Mucosa of rectum (tissue), 2 donors: ENCODE results near the gene LPCAT2.

Experiments used
- H3K27ac ChIP-seq, 2 donors: one replicate each; pipeline ENCODE4 v1.7.0; 2013; ENCODE audit warnings: inconsistent platforms in 2 of 2, low read depth in 2 of 2, low read length in 2 of 2
- H3K27me3 ChIP-seq, 2 donors: one replicate each; pipeline ENCODE4 v1.7.0; 2013; ENCODE audit warnings: low read length in 2 of 2; ENCODE audit not compliant: control insufficient read depth in 2 of 2, insufficient read depth in 2 of 2
- H3K36me3 ChIP-seq, 2 donors: one replicate each; pipeline ENCODE4 v1.7.0; 2013; ENCODE audit warnings: low read length in 2 of 2; ENCODE audit not compliant: control insufficient read depth in 2 of 2, insufficient read depth in 2 of 2
- H3K4me1 ChIP-seq, 2 donors: one replicate each; pipeline ENCODE4 v1.7.0; 2013; ENCODE audit warnings: low read length in 2 of 2, mild to moderate bottlenecking in 1 of 2; ENCODE audit not compliant: control insufficient read depth in 2 of 2, insufficient read depth in 2 of 2
- H3K4me3 ChIP-seq, 2 donors: one replicate each; pipeline ENCODE4 v1.7.0; 2013; ENCODE audit warnings: low read length in 2 of 2
- H3K9ac ChIP-seq, 2 donors: one replicate each; pipeline ENCODE4 v1.7.0; 2013; ENCODE audit warnings: low read length in 2 of 2, low read depth in 1 of 2, mild to moderate bottlenecking in 1 of 2
- H3K9me3 ChIP-seq, 2 donors: one replicate each; pipeline ENCODE4 v1.7.0; 2013; ENCODE audit warnings: low read length in 2 of 2; ENCODE audit not compliant: control insufficient read depth in 2 of 2
- donor health status: healthy.
- donor health status: Normal muscosa, but diverticular disease.

Gene LPCAT2

DNA sequence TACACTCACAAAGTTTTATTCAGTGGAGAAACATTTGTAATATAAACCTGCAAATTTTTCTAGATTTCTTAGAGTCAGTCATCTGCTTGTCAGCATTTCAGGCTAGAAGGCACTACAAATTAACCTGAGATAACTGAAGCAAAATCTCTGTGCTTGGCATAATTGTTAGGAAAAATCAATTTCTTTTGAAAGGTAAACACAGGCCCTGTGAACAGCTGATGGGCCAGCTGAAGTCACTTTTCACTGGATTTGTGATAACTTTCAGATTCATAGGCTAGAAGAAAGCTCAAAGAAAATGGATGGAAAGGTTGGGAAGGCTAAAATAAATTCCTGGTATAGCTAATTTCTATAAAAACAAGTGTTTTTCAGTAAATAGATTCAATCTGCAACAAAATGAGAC is 112.9 kb downstream of the LPCAT2 start:
- no peaks in the 10 kb centered on the region for H3K9me3 ChIP-seq
- H3K4me1 ChIP-seq: no peaks in the 10 kb centered on the region
- H3K4me3 ChIP-seq: no peak overlapping the region
- H3K36me3 ChIP-seq: no peaks in the 10 kb centered on the region
- no peak overlapping the region for H3K9ac ChIP-seq
- no peaks in the 10 kb centered on the region for H3K27me3 ChIP-seq
- no peak overlapping the region for H3K27ac ChIP-seq

DNA sequence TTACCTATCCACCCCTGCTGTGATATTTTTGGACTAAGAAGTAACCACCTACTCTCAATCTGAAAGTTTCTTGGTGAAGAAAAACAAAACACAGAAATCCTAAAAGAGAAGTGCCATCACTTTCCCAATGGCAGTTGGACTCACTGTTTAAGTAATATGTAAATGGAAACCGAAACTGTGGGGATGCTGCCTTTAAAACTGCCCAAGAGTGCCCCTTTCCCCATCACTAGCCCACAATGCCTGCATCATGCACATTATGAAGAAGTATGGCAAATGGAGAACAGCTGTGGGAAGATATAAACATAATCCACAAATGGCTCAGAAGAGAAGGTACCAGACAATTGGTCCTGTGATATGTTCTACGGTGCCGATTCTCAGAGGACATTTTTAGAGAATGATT is 113.4 kb downstream of the LPCAT2 start:
- Histone ChIP-seq H3K9me3 (no peaks in the 10 kb centered on the region), H3K36me3 (no peaks in the 10 kb centered on the region), H3K27me3 (no peaks in the 10 kb centered on the region), H3K27ac (no peak overlapping the region), H3K4me3 (no peak overlapping the region), H3K9ac (no peak overlapping the region), H3K4me1 (no peaks in the 10 kb centered on the region)

DNA sequence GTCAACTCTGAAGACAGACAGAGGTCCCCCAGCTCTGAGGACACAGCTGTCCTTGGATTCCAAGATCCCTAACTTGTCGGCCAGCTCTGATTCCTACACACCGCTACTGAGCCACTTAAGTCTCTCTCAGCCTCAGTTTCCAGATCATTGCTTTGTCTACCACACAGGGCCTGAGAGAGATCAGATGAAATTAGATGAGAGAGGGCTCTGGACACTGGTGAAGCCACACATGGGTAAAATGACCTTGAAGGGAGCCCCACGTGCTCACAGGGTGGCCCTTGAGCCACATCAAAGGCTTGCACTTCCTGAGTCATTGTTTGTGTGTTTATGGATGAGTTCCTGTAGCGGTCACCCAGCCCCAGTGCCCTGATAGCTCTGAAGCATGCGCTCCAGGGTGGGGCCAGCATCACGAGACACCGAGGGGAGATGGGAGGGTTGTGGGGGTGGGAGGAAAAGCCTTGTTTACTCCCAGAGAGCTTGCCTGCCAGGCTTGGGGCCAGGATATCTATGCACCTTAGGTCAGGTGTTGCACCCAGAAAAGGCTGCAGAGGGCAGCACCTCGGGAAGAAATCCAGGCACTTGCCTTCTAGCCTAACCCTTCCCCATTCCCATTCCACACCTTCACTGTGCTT is 114.2 kb downstream of the LPCAT2 start:
- H3K9ac ChIP-seq: no peak overlapping the region
- H3K27ac ChIP-seq: no peak overlapping the region
- no peaks in the 10 kb centered on the region for H3K27me3 ChIP-seq

DNA sequence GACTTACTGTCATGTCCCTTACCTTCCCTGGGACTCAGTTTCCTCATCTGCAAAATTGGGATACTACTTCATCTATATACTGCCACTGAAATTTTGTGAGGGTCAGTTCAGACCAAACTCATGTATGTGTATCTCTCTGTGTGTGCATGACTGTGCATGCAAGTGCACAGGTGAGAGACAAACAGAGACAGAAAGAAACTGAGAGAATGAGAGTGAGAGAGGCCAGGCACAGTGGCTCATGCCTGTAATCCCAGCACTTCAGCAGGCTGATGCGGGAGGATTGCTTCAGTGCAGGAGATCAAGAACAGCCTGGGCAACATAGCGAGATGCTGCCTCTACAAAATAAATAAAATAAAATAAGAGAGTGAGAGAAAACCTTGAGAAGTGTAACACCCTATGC is 114.8 kb downstream of the LPCAT2 start:
- no peaks in the 10 kb centered on the region for H3K36me3 ChIP-seq
- no peak overlapping the region for H3K4me3 ChIP-seq
- no peak overlapping the region for H3K9ac ChIP-seq
- H3K27ac ChIP-seq: no peak overlapping the region
- H3K27me3 ChIP-seq: no peaks in the 10 kb centered on the region
- H3K4me1 ChIP-seq: no peaks in the 10 kb centered on the region
- no peaks in the 10 kb centered on the region for H3K9me3 ChIP-seq

More for the DNA sequence above, 114.2 kb downstream of the LPCAT2 start:
- H3K4me1 ChIP-seq: no peaks in the 10 kb centered on the region
- no peaks in the 10 kb centered on the region for H3K36me3 ChIP-seq
- H3K9me3 ChIP-seq: no peaks in the 10 kb centered on the region
- H3K4me3 ChIP-seq: no peak overlapping the region

DNA sequence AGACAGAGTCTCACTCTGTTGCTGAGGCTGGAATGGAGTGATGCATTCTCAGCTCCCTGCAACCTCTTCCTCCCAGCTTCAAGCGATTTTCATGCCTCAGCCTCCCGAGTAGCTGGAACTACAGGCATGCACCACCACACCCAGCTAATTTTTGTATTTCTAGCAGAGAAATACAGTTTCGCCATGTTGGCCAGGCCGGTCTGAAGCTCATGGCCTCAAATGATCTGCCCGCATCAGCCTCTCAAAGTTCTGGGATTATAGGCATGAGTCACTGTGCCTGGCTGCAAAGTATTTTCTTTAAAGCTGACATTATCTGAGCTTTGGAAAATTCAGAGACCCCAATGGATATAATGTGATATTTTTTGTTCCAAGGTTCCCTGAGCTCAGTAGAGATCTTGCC is 115.8 kb downstream of the LPCAT2 start:
- Histone ChIP-seq H3K36me3 (no peaks in the 10 kb centered on the region), H3K9me3 (no peaks in the 10 kb centered on the region), H3K27ac (no peak overlapping the region), H3K4me1 (no peaks in the 10 kb centered on the region), H3K27me3 (no peaks in the 10 kb centered on the region), H3K9ac (no peak overlapping the region), H3K4me3 (no peak overlapping the region)

DNA sequence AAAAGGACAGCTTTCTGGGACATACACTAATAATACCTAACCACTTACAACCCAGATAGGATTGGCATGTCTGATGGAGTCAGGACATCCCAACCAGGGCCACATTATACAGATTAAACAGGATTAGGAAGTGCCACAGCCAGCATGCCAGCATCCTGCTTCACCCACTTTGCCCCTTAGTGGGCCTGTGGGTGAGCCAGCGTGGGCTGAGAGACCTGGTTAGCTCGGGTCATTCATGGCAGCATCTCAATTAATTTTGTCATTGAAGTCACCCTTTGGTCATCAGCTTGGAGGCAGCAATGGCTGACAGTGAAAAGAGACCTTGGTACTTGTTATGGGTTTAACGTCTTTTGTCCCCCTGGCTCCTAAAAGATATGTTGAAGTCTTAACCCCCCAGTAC is 117.0 kb downstream of the LPCAT2 start:
- H3K36me3 ChIP-seq: no peaks in the 10 kb centered on the region
- no peaks in the 10 kb centered on the region for H3K4me1 ChIP-seq
- no peaks in the 10 kb centered on the region for H3K27me3 ChIP-seq
- H3K9me3 ChIP-seq: no peaks in the 10 kb centered on the region
- no peak overlapping the region for H3K4me3 ChIP-seq
- H3K27ac ChIP-seq: no peak overlapping the region
- no peak overlapping the region for H3K9ac ChIP-seq

DNA sequence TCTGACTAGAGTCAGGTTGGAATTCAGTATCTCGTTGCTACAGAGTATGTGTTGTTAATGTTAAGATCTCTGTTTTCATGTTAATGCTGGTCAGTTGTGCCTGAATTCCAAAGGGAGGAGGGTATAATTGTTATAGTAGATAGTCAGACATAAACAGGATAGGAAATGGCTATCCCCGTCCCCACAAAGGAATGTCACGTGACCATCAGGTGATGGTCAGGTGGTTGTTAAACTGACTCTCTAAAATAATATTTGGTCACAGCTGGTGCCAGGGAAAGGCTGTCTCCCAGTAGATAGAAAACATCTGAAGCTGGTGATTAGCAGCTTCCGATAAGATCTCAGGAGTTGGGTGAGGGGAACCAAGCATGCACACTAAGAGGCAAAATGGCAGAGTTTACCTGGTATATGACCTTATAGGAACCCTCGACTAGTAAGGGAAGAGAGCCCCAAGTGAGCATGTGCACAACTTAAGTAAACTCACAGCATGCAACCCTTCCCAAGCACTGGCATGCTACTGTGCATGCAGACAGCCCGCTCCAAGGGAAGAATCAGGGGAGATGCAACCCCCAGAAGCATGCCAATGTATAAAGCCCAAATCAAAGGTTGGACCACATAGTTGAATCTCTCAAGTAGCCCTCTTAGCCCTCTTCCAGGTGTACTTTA is 119.6 kb downstream of the LPCAT2 start:
- Histone ChIP-seq H3K9ac (no peak overlapping the region), H3K27me3 (no peaks in the 10 kb centered on the region)

DNA sequence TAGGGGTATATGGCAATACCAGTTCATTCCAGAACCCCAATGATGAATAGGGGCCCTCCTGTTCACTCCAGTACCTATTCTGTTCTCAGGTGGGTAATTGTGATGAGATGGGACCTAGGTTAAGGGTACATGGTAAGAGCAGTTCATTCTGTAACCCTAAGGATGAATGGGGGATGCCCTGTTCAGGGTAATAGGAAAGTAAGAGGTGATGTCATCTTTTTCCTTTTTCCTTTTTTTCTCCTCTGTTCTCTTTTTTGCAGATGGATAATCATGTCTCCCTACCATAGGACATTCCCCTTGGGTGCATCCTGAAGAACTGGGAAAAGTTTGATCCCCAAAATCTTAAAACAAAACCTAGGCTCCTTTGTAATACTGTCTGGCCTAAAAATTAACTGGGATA is 121.9 kb downstream of the LPCAT2 start:
- Histone ChIP-seq H3K36me3 (no peaks in the 10 kb centered on the region), H3K9ac (no peak overlapping the region), H3K27me3 (no peaks in the 10 kb centered on the region), H3K4me1 (no peaks in the 10 kb centered on the region), H3K9me3 (no peaks in the 10 kb centered on the region), H3K27ac (no peak overlapping the region), H3K4me3 (no peak overlapping the region)

More for the DNA sequence above, 119.6 kb downstream of the LPCAT2 start:
- Histone ChIP-seq H3K4me1 (no peaks in the 10 kb centered on the region), H3K27ac (no peak overlapping the region), H3K9me3 (no peaks in the 10 kb centered on the region), H3K36me3 (no peaks in the 10 kb centered on the region), H3K4me3 (no peak overlapping the region)

DNA sequence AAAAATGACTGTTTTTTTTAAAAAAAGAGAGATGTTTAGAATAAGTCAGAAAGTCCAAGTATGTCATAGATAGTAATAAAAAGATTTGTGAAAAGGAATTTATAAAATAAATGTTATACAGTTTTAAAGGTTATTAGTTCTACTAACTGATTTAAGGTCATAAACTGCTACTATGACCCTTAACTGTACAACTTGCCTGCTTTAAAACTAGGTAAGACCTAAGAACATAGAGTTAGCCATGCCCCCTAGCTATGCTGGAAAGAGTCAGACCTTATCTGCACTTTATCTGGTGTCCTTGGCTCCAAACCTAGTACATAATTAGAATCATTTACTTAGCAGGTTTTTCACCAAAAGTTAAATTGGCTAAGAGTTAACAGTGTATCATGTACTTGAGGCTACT is 123.4 kb downstream of the LPCAT2 start:
- Histone ChIP-seq H3K27ac (no peak overlapping the region), H3K36me3 (no peaks in the 10 kb centered on the region), H3K27me3 (no peaks in the 10 kb centered on the region), H3K9ac (no peak overlapping the region), H3K4me1 (no peaks in the 10 kb centered on the region), H3K4me3 (no peak overlapping the region), H3K9me3 (no peaks in the 10 kb centered on the region)

DNA sequence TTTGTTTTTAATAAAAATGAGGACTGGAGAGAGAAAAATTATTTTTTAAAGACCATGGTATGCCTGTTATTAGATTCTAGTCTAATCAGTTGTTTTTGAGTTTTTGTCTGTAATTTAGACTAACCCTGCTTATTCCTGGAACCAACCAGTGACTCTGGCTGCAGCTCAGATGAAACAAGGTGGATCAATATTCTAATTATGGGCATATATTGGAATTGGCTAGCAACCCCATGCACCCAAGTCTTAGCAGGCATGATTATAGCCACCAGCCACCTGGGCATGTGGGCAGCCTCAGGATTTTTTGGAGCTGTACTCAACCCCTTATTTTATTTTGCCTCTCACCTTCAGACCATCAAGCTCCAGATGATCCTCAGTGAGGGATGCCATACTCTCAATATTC is 125.3 kb downstream of the LPCAT2 start:
- H3K36me3 ChIP-seq: no peaks in the 10 kb centered on the region
- H3K4me1 ChIP-seq: no peaks in the 10 kb centered on the region
- H3K27me3 ChIP-seq: no peaks in the 10 kb centered on the region
- H3K9me3 ChIP-seq: no peaks in the 10 kb centered on the region
- H3K4me3 ChIP-seq: no peak overlapping the region
- H3K27ac ChIP-seq: no peak overlapping the region
- no peak overlapping the region for H3K9ac ChIP-seq
